ENCODE data around the gene MIF4GD.

Gene MIF4GD

DNA sequence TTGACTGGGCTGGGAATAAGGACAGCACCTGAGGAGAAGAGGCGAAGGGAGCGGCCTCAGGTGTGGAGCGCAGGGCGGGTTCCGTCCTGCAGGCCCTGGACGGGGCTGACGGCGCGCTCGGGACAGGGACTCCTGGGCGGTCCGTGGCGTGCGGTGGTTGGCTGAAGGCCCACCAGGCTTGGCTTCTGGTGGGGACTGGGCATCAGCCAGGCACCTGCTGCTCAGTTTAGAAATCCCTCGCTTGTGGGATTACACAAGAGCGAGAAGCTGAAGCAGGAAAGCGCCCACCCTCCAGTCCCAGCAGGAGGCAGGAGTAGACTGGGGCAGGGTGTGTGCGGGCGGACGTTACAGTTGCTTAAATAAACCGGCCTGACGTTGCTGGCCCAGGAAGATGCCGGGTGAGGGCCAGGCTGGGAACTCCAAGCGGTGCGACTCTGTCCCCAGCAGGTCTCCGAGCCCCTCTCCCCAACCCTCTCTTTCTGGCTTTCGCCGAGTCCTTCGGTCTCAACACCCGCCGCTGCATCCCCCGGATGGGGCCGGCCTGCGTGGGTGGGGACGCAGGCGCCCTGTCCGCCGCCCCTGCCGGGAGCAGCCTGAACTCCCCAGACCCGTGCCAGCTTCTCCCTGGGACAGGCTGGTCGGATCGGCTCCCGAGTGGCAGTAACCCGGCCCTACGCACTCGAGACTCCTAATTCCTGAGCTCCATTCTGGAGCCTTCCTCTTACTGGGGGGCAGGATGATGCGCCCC lies 639 bp downstream of the MIF4GD start:
- TF ChIP-seq, protein P1, sequence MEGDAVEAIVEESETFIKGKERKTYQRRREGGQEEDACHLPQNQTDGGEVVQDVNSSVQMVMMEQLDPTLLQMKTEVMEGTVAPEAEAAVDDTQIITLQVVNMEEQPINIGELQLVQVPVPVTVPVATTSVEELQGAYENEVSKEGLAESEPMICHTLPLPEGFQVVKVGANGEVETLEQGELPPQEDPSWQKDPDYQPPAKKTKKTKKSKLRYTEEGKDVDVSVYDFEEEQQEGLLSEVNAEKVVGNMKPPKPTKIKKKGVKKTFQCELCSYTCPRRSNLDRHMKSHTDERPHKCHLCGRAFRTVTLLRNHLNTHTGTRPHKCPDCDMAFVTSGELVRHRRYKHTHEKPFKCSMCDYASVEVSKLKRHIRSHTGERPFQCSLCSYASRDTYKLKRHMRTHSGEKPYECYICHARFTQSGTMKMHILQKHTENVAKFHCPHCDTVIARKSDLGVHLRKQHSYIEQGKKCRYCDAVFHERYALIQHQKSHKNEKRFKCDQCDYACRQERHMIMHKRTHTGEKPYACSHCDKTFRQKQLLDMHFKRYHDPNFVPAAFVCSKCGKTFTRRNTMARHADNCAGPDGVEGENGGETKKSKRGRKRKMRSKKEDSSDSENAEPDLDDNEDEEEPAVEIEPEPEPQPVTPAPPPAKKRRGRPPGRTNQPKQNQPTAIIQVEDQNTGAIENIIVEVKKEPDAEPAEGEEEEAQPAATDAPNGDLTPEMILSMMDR (conservative IDR thresholded peaks at IDR 0.05) = no peak
- peak overlapping the region; percentile 94 for H3K27ac ChIP-seq

DNA sequence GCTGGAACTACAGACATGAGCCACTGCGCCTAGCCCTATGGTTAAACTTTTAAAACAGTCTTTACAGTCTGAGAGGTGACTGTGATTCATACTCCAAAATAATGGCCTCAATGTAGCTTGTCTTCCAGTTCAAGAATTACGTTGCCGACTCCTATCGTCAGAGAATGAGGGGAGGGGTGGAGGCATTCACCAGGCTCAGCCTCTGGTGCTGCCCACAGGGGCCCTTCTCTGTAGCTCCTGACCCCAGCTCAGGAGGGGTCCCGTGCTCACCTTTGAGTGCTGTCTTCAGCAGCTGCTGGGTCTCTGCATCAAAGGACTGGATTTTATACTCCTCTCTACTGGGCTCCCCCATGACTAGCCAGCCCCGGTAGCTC lies 1.2 kb downstream of the MIF4GD start:
- TF ChIP-seq, protein P1 (conservative IDR thresholded peaks at IDR 0.05) = no peak
- H3K27ac ChIP-seq = peak overlapping the region; percentile 94

DNA sequence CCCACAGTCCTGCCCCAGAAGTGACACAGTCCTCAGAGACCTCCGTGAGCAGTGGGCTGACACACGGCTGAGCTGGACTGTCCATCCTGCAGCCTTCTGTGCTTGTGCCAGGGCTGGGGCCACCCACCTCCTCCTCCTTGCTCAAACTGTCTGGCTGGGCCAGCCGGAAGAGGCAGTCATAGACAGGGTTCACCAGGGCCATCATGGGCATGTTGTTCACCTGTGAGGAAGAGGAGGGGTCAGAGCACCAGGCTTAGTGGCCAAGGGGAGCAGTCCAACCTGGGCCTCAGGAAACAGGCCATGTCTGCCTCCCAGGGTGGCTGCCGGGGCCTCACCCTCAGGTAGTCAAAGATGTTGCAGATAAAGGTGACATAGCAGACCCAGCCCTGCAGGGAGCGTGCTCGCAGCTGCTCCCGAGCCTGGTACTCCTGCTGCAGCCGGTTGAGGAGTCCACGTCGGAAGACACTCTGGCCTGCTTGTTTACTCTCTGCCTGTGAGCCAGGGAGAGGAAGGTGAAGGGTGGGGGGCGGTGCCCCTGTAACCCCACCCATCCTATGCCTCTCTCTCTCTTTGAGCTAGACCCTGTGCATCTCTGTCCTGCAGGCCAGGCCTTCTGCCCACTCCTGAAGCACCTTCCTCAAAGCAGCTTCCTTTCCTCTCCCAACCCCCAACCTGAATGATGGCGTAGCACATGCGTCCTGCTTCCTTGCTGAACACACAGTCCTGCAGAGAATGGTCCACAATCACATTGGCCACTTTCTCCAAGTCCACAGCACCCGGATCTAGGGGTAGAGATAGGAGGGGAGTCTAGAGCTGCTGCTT lies 3.4 kb downstream of the MIF4GD start:
- no peak overlapping the region for H3K27ac ChIP-seq
- TF ChIP-seq, protein P1 (conservative IDR thresholded peaks at IDR 0.05) = no peak

DNA sequence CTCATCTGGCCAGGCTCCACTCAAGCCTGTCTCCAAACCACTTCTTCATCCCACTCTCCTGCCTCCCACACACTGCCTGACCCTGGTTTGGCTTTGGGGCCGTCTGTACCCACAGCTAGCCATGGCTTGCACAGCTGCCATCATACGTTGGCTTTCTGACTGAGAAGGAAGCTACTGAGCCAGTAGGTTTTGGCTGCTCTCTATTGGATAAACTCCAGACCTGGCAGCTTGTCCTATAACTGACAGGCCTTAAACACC lies 3.9 kb downstream of the MIF4GD start:
- H3K27ac ChIP-seq = no peak overlapping the region
- TF ChIP-seq, protein P1 (conservative IDR thresholded peaks at IDR 0.05) = no peak

DNA sequence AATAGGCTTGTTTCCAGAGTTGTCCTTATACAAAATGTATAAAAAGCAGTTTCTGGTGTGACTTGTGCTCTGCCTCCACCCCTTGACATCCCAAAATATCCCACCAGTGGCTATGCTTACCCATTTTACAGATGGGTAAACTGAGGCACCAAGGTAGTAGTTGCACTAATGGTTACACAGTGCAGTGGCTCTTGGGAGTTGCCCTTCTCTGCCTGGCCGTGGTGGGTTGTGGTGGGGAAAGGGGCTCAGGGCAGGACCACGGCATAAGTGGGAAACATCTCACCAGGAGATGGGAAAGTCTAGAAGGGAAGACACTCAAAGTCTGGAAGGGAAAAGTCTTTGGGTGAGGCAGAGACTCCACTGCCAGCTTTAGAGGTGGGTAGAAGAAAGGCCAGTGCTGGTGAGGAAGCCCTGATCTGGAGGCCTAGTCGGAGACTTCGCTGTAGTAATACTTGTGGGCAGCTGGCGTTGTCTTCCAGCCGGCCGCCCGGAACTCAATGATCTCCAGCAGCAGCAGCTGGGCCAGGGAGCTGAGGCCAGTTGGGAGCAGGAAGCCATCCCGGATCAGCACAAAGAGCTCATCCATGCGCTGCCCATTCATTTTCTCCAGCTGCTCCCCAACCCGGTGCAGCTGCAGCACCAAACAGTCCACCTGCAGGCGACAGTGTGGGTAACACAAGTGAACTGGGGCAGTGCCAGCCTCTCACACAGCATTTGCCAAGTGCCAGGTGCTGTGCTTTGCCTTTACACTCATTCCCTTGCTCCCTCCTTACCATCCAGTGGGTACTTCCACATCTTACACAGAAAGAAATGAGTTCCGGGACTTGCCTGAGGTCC lies 4.5 kb downstream of the MIF4GD start:
- H3K27ac ChIP-seq = no peak overlapping the region

DNA sequence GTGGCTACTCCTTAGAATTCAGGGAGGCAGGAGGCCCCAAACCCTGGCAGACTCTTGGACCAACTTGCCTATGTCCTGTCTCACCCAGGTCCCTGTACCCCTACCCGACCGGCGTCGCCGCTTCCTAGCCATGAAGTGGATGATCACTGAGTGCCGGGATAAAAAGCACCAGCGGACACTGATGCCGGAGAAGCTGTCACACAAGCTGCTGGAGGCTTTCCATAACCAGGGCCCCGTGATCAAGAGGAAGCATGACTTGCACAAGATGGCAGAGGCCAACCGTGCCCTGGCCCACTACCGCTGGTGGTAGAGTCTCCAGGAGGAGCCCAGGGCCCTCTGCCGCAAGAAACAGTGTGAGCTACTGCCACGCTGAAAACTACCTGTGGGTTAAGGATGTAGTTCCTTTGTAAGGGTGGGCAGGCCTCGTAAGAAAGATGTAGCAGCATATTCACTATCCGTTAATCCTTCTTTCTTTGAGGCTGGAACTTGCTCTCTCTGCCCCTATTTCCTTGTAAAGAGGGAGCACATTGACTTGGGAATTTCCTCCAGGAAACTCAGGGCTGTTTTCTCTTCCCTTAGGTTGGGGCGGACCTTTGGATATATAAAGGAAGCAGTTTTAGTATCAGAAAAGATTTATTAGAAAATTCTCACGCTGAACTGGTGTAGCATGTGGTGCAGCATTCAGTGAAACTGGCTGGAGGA lies 5.3 kb downstream of the MIF4GD start:
- no peak overlapping the region for H3K27ac ChIP-seq
- TF ChIP-seq, protein P1 (conservative IDR thresholded peaks at IDR 0.05) = no peak

More for the DNA sequence above, 4.5 kb downstream of the MIF4GD start:
- TF ChIP-seq, protein P1 (conservative IDR thresholded peaks at IDR 0.05) = no peak

Measured in VCaP (cell line).